Right atrium auricular region (tissue), 2 donors: ENCODE results near the gene PRAC1. TPM values are rescaled to one million over a fixed set of nuclear protein-coding genes. Genes with fewer than 3 reads are reported as not detected.

ENCODE experiments used
- DNase-seq: peaks from one replicate; pipeline ENCODE4 v3.0.0-alpha.2; 2019; ENCODE audit warnings: low spot score
- H3K27ac ChIP-seq, 2 donors: fragments of 200-600 bp; sonication (generic); 1 replicate in 1 of 2; 2 replicates in 1 of 2; pipeline ENCODE4 v1.5.1; 2016 to 2019
- H3K27me3 ChIP-seq, 2 donors: fragments of 200-600 bp; sonication (generic); one replicate each; pipeline versions ENCODE4 v1.5.1 to v1.6.0; 2017 to 2019
- H3K36me3 ChIP-seq: fragments of 200-600 bp; sonication (generic); one replicate; pipeline ENCODE4 v1.5.1; 2016
- H3K4me1 ChIP-seq, 2 donors: fragments of 200-600 bp; sonication (generic); one replicate each; pipeline versions ENCODE4 v1.5.1 to v1.6.0; 2017 to 2019
- H3K4me3 ChIP-seq, 2 donors: fragments of 200-600 bp; sonication (generic); 1 replicate in 1 of 2; 2 replicates in 1 of 2; pipeline ENCODE4 v1.5.1; 2017 to 2019; ENCODE audit warnings: mild to moderate bottlenecking in 1 of 2, moderate library complexity in 1 of 2
- H3K9me3 ChIP-seq, 2 donors: fragments of 200-600 bp; sonication (generic); one replicate each; pipeline ENCODE4 v1.5.1; 2019
- CTCF ChIP-seq, 2 donors: fragments of 200-600 bp; sonication (generic); IDR thresholded peaks; one replicate each; pipeline ENCODE4 v1.5.1; 2019; ENCODE audit warnings: antibody characterized with exemption in 2 of 2
- total RNA-seq, 2 donors: library from RNA; depleted of rRNA; stranded (reverse); fragments of >200 nt; gene quantifications; one replicate each; pipeline ENCODE4 v1.1.0, GENCODE V29; 2016

The PRAC1 gene
- total RNA-seq, 2 donors from 2014 or later, result not detected

- no peak overlapping the region for H3K27ac ChIP-seq
- H3K27me3 ChIP-seq, result peaks cover 38 to 64% of the 10 kb centered on the region in 2 donors
- peaks cover 0 to 20% of the 10 kb centered on the region in 2 donors for H3K4me1 ChIP-seq
- no peaks in the 10 kb centered on the region for H3K9me3 ChIP-seq
- no peaks in the 10 kb centered on the region for H3K36me3 ChIP-seq
- no peak overlapping the region for H3K4me3 ChIP-seq
- TF ChIP-seq CTCF (IDR thresholded peaks at IDR 0.05), result no peak
- no peak for DNase-seq
Observed at GRCh38 chr17:48754500-48755261, 32.4 kb upstream of the PRAC1 start.

DNA sequence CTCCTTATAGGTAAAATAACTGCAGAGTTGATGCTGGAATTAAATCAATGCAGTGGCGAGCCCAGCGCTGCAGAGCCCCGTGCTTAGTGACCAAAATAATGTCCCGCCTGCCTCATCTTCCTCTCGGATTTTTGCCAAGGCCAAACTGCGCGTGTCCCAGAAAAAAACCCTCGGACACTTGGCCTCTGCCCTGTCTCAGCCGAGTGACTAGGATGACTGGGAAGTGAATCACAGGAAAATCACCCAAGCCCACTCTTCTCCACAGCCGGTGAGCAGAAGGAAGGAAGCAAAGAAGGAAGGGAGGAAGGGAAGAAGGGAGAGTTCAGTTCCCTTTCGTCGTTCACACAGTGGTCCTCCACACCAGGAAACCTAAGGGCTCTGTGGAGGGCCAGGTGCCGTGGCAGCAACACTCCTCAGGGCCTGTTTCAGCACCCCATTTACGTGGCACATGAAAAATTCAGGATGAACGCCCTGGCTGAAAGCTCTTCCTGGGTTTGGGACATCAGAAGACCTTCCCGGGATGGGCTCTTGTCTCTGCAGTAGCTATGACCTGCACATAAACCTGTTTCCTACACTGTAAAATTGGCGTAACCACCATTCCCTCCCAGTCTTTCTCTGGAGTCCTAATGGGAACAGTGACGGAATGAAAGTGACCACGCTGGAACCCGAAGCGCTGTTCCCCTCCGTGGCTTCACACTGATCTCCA is 31.6 kb upstream of the PRAC1 start:
- H3K4me1 ChIP-seq, result peaks cover 0 to 20% of the 10 kb centered on the region in 2 donors

GRCh38 chr17:48752399-48753288 is 30.3 kb upstream of the PRAC1 start:
- DNase-seq, result no peak
- no peak overlapping the region for H3K27ac ChIP-seq
- H3K4me3 ChIP-seq, result no peak overlapping the region
- no peak for TF ChIP-seq CTCF (IDR thresholded peaks at IDR 0.05)
- H3K27me3 ChIP-seq, result peaks cover 56 to 73% of the 10 kb centered on the region in 2 donors
- H3K9me3 ChIP-seq, result no peaks in the 10 kb centered on the region
- H3K4me1 ChIP-seq, result peaks cover 0 to 20% of the 10 kb centered on the region in 2 donors
- H3K36me3 ChIP-seq, result no peaks in the 10 kb centered on the region

More for the DNA sequence above, 31.6 kb upstream of the PRAC1 start:
- DNase-seq, result no peak
- Histone ChIP-seq H3K9me3 (no peaks in the 10 kb centered on the region), H3K36me3 (no peaks in the 10 kb centered on the region), H3K27ac (no peak overlapping the region), H3K4me3 (no peak overlapping the region), H3K27me3 (peaks cover 43 to 68% of the 10 kb centered on the region in 2 donors)
- no peak for TF ChIP-seq CTCF (IDR thresholded peaks at IDR 0.05)

DNA sequence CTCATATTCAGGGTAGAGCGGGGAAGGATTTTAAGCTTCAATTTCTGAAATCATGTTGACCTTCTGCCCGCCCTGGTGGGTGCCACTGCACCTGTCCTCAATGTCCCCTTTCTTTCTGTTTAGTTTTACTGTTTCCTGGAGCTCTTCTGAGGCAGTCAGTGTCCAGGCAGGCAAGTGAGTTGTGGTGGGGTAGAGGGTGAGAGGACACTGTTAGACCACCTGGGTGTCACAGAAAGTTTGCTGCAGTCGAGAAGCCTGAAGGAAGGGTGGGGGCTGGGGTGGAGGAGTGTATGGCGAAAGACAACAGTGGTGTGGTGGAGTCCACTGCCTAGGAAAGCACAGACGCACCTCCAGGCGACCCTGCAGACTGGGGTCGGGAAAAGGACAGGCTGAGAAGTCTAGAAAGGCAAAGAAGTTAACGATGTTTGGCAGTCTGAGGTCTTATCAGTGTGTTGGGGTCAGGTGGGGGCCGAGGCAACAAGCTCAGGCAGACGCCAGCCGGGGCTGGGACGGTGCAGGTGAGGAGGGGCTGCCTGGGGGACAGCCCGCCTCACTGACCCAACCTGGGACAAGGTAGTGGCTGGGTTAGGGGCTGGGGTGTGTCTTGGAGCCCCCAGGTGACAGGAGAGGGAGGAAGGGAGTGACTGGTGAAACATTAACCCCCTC is 29.5 kb upstream of the PRAC1 start:
- Histone ChIP-seq H3K36me3 (no peaks in the 10 kb centered on the region), H3K4me1 (peaks cover 0 to 20% of the 10 kb centered on the region in 2 donors), H3K27me3 (peaks cover 63 to 80% of the 10 kb centered on the region in 2 donors), H3K9me3 (no peaks in the 10 kb centered on the region), H3K4me3 (no peak overlapping the region), H3K27ac (no peak overlapping the region)
- TF ChIP-seq CTCF (IDR thresholded peaks at IDR 0.05), result no peak
- DNase-seq, result no peak

- Histone ChIP-seq H3K4me3 (no peak overlapping the region), H3K27me3 (peaks cover 67 to 83% of the 10 kb centered on the region in 2 donors), H3K4me1 (peaks cover 0 to 20% of the 10 kb centered on the region in 2 donors), H3K27ac (no peak overlapping the region), H3K9me3 (no peaks in the 10 kb centered on the region), H3K36me3 (no peaks in the 10 kb centered on the region)
- no peak for TF ChIP-seq CTCF (IDR thresholded peaks at IDR 0.05)
- DNase-seq, result no peak
Observed at GRCh38 chr17:48751172-48751571, 28.9 kb upstream of the PRAC1 start.
